ENCODE results near the gene KIF19. TPM values are rescaled to one million over a fixed set of nuclear protein-coding genes. Genes with fewer than 3 reads are reported as not detected.

KIF19 gene
- total and polyA plus RNA-seq, 2 of the 4 experiments (the other 2 are of a cell fraction) = not detected

DNA sequence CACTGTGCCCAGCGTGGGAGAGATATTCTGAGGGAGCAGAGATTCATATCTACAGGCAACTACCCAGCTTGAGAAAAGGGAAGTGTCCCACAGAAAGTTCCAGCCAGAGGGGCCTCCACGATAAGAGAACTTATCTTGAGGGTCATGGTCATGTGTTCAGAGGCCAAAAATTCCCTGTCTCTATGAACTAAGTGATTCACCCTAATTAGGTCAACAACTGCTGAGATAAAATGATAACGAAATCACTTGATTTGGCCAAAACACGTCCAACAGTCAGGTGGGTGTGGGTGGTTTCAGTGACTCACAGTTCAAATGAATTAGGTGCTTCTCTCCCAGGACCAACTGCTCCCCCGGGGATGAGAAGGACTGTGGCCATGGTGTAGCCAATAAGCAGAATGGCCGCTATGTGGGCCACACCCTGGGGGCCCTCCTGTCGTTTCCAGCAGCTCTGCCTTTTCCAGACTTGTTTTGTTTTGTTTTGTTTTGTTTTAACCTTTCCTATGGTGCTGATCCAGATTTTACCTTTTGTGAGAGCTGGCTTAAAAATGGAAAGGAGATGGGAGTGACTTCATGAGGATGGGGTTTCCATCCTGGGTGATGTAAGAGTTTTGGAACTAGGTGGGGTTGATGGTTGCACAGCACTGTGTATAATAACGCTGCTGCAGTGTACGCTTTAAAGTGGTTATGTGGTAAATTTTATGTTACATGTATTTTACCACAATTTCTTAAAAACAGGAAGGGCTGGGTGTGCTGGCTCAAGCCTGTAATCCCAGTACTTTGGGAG, 43.2 kb upstream of the KIF19 start:
- H3K4me3 ChIP-seq (ENCODE audit: insufficient read depth, low read depth, low read length) = no peak overlapping the region
- H3K79me1 ChIP-seq (ENCODE audit: low read depth in 1 of 2, low read length in 2 of 2) = no peaks in the 10 kb centered on the region
- H2BK15ac ChIP-seq (ENCODE audit: low read depth, low read length) = no peak overlapping the region
- intact Hi-C loops (cut with micrococcal nuclease) = no loop called here
- dilution Hi-C loops (cut with HindIII; ENCODE audit: low sequenced_read_pairs, unreplicated experiment) = no loop called here
- no peak overlapping the region for H4K91ac ChIP-seq (ENCODE audit: insufficient read depth, low read depth, low read length)
- H2BK5ac ChIP-seq (ENCODE audit: low read depth, low read length, poor library complexity, severe bottlenecking) = no peak overlapping the region
- ATAC-seq (ENCODE audit: low read depth) (no peak), DNase-seq (no peak)
- no peak overlapping the region for H2AK5ac ChIP-seq (ENCODE audit: low read depth, low read length)
- H2AK9ac ChIP-seq (replicated peaks; ENCODE audit: low read depth, low read length, poor library complexity) = no peak overlapping the region
- H3K9me3 ChIP-seq (ENCODE audit: control insufficient read depth, insufficient read depth, low read length) = peaks cover 3% of the 10 kb centered on the region; the same call in 1 of the 2 replicates
- no peaks in the 10 kb centered on the region for H3K36me3 ChIP-seq (ENCODE audit: control insufficient read depth, insufficient read depth, low read length)
- no peak overlapping the region for H3K23ac ChIP-seq (ENCODE audit: low read depth, low read length)
- no peak overlapping the region for H2AFZ ChIP-seq (replicated peaks; ENCODE audit: low read length, poor library complexity)
- no peak overlapping the region for H3K4me2 ChIP-seq (ENCODE audit: low read depth, low read length)
- H3K27me3 ChIP-seq (ENCODE audit: control insufficient read depth, insufficient read depth, low read length) = no peaks in the 10 kb centered on the region
- no peak overlapping the region for H3K27ac ChIP-seq (ENCODE audit: insufficient read depth, low read length)
- no peak overlapping the region for H3K9ac ChIP-seq (ENCODE audit: low read depth, low read length)
- CTCF ChIA-PET = no interaction called here
- H3K14ac ChIP-seq (replicated peaks; ENCODE audit: low read depth, low read length) = no peak overlapping the region
- in situ Hi-C loops (cut with MboI; ENCODE audit: low sequenced_read_pairs) = no loop called here
- no peak for TF ChIP-seq RFX5 (IDR thresholded peaks at IDR 0.05; ENCODE audit: low read depth, low read length)
- no peak for TF ChIP-seq NFE2L2 (IDR thresholded peaks at IDR 0.05; ENCODE audit: low read depth, low read length)
- no peak for TF ChIP-seq RAD21 (IDR thresholded peaks at IDR 0.05; ENCODE audit: low read length)
- TF ChIP-seq MXI1 (IDR thresholded peaks at IDR 0.05; ENCODE audit: borderline replicate concordance, low read depth, low read length) = no peak
- no peak for TF ChIP-seq POLR2A (IDR thresholded peaks at IDR 0.05; ENCODE audit: low read depth, low read length)
- TF ChIP-seq, protein P1, sequence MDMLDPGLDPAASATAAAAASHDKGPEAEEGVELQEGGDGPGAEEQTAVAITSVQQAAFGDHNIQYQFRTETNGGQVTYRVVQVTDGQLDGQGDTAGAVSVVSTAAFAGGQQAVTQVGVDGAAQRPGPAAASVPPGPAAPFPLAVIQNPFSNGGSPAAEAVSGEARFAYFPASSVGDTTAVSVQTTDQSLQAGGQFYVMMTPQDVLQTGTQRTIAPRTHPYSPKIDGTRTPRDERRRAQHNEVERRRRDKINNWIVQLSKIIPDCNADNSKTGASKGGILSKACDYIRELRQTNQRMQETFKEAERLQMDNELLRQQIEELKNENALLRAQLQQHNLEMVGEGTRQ (IDR thresholded peaks at IDR 0.05; ENCODE audit: low read depth, low read length) = no peak
- TF ChIP-seq, protein P2, sequence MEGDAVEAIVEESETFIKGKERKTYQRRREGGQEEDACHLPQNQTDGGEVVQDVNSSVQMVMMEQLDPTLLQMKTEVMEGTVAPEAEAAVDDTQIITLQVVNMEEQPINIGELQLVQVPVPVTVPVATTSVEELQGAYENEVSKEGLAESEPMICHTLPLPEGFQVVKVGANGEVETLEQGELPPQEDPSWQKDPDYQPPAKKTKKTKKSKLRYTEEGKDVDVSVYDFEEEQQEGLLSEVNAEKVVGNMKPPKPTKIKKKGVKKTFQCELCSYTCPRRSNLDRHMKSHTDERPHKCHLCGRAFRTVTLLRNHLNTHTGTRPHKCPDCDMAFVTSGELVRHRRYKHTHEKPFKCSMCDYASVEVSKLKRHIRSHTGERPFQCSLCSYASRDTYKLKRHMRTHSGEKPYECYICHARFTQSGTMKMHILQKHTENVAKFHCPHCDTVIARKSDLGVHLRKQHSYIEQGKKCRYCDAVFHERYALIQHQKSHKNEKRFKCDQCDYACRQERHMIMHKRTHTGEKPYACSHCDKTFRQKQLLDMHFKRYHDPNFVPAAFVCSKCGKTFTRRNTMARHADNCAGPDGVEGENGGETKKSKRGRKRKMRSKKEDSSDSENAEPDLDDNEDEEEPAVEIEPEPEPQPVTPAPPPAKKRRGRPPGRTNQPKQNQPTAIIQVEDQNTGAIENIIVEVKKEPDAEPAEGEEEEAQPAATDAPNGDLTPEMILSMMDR (conservative IDR thresholded peaks at IDR 0.05; ENCODE audit: low read depth, low read length) = no peak
- TF ChIP-seq RCOR1 (IDR thresholded peaks at IDR 0.05; ENCODE audit: insufficient replicate concordance, low read length) = no peak
- no peak for TF ChIP-seq CEBPB (IDR thresholded peaks at IDR 0.05; ENCODE audit: low read depth, low read length)
- no peak for TF ChIP-seq MAFK (IDR thresholded peaks at IDR 0.05; ENCODE audit: low read depth, low read length)
- no peak for TF ChIP-seq BHLHE40 (IDR thresholded peaks at IDR 0.05; ENCODE audit: low read depth, low read length)
- TF ChIP-seq CHD1 (IDR thresholded peaks at IDR 0.05; ENCODE audit: low read depth, low read length) = no peak
- TF ChIP-seq, protein P3, sequence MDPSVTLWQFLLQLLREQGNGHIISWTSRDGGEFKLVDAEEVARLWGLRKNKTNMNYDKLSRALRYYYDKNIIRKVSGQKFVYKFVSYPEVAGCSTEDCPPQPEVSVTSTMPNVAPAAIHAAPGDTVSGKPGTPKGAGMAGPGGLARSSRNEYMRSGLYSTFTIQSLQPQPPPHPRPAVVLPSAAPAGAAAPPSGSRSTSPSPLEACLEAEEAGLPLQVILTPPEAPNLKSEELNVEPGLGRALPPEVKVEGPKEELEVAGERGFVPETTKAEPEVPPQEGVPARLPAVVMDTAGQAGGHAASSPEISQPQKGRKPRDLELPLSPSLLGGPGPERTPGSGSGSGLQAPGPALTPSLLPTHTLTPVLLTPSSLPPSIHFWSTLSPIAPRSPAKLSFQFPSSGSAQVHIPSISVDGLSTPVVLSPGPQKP (IDR thresholded peaks at IDR 0.05; ENCODE audit: borderline replicate concordance, low read depth, low read length) = no peak
- no peak for TF ChIP-seq FOS (IDR thresholded peaks at IDR 0.05; ENCODE audit: low read depth, low read length)
- TF ChIP-seq MAZ (IDR thresholded peaks at IDR 0.05; ENCODE audit: borderline replicate concordance, low read depth, low read length) = no peak
- TF ChIP-seq SMC3 (IDR thresholded peaks at IDR 0.05; ENCODE audit: low read depth, low read length) = no peak
- no peaks in the 10 kb centered on the region for H4K20me1 ChIP-seq (ENCODE audit: insufficient read depth, low read length)
- no peak overlapping the region for H4K8ac ChIP-seq (ENCODE audit: low read depth in 2 of 2, low read length in 2 of 2)
- no peaks in the 10 kb centered on the region for H3K9me1 ChIP-seq (ENCODE audit: insufficient read depth, low read length)
- no peak overlapping the region for H3K18ac ChIP-seq (ENCODE audit: low read depth, low read length)
- no peak overlapping the region for H2BK120ac ChIP-seq (ENCODE audit: low read depth, low read length)
- no TSS peak for BruUV-seq (replicated peaks)
- no peak overlapping the region for H4K5ac ChIP-seq (ENCODE audit: low read depth, low read length)
- H3K4ac ChIP-seq (ENCODE audit: low read depth, low read length) = no peak overlapping the region
- H2BK20ac ChIP-seq (ENCODE audit: low read depth, low read length) = no peak overlapping the region
- H3K4me1 ChIP-seq (ENCODE audit: control insufficient read depth, insufficient read depth, low read length) = no peaks in the 10 kb centered on the region
- POLR2A ChIA-PET (ENCODE audit: unreplicated experiment) = no interaction called here
- no peak overlapping the region for H3K56ac ChIP-seq (ENCODE audit: extremely low read depth, insufficient read depth, low read length)
- WGBS, 2 experiments (ENCODE audit: extremely low coverage in 2 of 2, insufficient read length in 1 of 2) = no CpG with 5 or more reads among the region's 9 CpGs
